IPS-18c (cell line): ENCODE data around the gene POU6F2.

ENCODE experiments used
- H3K4me3 ChIP-seq: 2 replicates; pipeline ENCODE4 v1.7.0; 2013; ENCODE audit warnings: low read depth, mild to moderate bottlenecking, low read length, moderate library complexity; ENCODE audit not compliant: insufficient read depth
- H3K9me3 ChIP-seq: one replicate; pipeline ENCODE4 v1.6.1; 2013; ENCODE audit warnings: mild to moderate bottlenecking, low read length, moderate library complexity; ENCODE audit not compliant: control insufficient read depth, insufficient read depth

The POU6F2 gene

GRCh38 chr7:39285256-39285655 lies 307.5 kb downstream of the POU6F2 start:
- Histone ChIP-seq H3K9me3 (no peaks in the 10 kb centered on the region), H3K4me3 (no peak overlapping the region)

- no peaks in the 10 kb centered on the region for H3K9me3 ChIP-seq
Measured at GRCh38 chr7:39288303-39288702, 310.6 kb downstream of the POU6F2 start.

GRCh38 chr7:39291628-39292410 lies 314.1 kb downstream of the POU6F2 start:
- Histone ChIP-seq H3K9me3 (no peaks in the 10 kb centered on the region), H3K4me3 (no peak overlapping the region)

More at GRCh38 chr7:39288303-39288702, 310.6 kb downstream of the POU6F2 start:
- H3K4me3 ChIP-seq, result no peak overlapping the region

GRCh38 chr7:39293056-39293823 lies 315.5 kb downstream of the POU6F2 start:
- H3K4me3 ChIP-seq, result no peak overlapping the region
- H3K9me3 ChIP-seq, result no peaks in the 10 kb centered on the region

GRCh38 chr7:39294022-39294421 lies 316.3 kb downstream of the POU6F2 start:
- no peak overlapping the region for H3K4me3 ChIP-seq
- no peaks in the 10 kb centered on the region for H3K9me3 ChIP-seq

- Histone ChIP-seq H3K4me3 (no peak overlapping the region), H3K9me3 (no peaks in the 10 kb centered on the region)
Measured at GRCh38 chr7:39295796-39296195, 318.1 kb downstream of the POU6F2 start.

GRCh38 chr7:39299695-39300094 lies 322.0 kb downstream of the POU6F2 start:
- no peak overlapping the region for H3K4me3 ChIP-seq
- no peaks in the 10 kb centered on the region for H3K9me3 ChIP-seq

GRCh38 chr7:39300276-39300675 lies 322.6 kb downstream of the POU6F2 start:
- H3K4me3 ChIP-seq, result no peak overlapping the region
- H3K9me3 ChIP-seq, result no peaks in the 10 kb centered on the region

GRCh38 chr7:39301543-39301942 lies 323.8 kb downstream of the POU6F2 start:
- Histone ChIP-seq H3K9me3 (no peaks in the 10 kb centered on the region), H3K4me3 (no peak overlapping the region)

GRCh38 chr7:39304178-39304577 lies 326.5 kb downstream of the POU6F2 start:
- H3K9me3 ChIP-seq, result no peaks in the 10 kb centered on the region
- H3K4me3 ChIP-seq, result no peak overlapping the region

GRCh38 chr7:39304668-39305405 lies 327.1 kb downstream of the POU6F2 start:
- Histone ChIP-seq H3K4me3 (no peak overlapping the region), H3K9me3 (no peaks in the 10 kb centered on the region)

GRCh38 chr7:39306016-39306570 lies 328.4 kb downstream of the POU6F2 start:
- Histone ChIP-seq H3K9me3 (no peaks in the 10 kb centered on the region), H3K4me3 (no peak overlapping the region)

GRCh38 chr7:39310699-39311098 lies 333.0 kb downstream of the POU6F2 start:
- Histone ChIP-seq H3K9me3 (no peaks in the 10 kb centered on the region), H3K4me3 (no peak overlapping the region)

- Histone ChIP-seq H3K9me3 (no peaks in the 10 kb centered on the region), H3K4me3 (no peak overlapping the region)
Measured at GRCh38 chr7:39312254-39312989, 334.7 kb downstream of the POU6F2 start.

- Histone ChIP-seq H3K4me3 (no peak overlapping the region), H3K9me3 (no peaks in the 10 kb centered on the region)
Measured at GRCh38 chr7:39313376-39313775, 335.7 kb downstream of the POU6F2 start.

GRCh38 chr7:39313974-39314373 lies 336.3 kb downstream of the POU6F2 start:
- H3K9me3 ChIP-seq, result no peaks in the 10 kb centered on the region
- no peak overlapping the region for H3K4me3 ChIP-seq

- H3K4me3 ChIP-seq, result no peak overlapping the region
- H3K9me3 ChIP-seq, result no peaks in the 10 kb centered on the region
Measured at GRCh38 chr7:39317107-39317506, 339.4 kb downstream of the POU6F2 start.
